ENCODE measurements around the gene FAM72A. TPM values are rescaled to one million over a fixed set of nuclear protein-coding genes. Genes with fewer than 3 reads are reported as not detected.

Gene FAM72A
- total RNA-seq, 4 donors from 2014 or later = 0.45 to 4.6 (median 1.3) TPM

DNA sequence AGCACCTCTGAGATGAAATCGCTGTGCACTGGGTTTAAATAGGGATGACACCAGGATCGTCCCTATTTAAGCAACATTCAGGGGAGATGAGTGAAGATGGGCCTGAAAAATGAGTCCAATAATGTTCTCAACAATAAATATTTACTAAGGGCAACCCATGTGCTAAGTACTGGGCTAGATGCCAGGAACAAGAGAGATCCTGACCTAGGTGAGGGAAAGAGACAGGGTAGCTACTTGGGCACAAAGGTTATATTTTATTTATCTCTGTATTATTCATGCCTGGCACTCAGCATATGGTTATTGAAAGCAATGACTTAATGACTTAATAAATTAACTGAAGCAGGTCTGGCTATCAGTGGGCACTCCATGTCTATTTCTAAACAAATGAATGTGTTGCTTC is 58.0 kb downstream of the FAM72A start:
- H3K27ac ChIP-seq (replicated peaks in 1 of 4) = no peak overlapping the region
- peaks cover 0 to 10% (median 0%) of the 10 kb centered on the region in 4 donors for H3K27me3 ChIP-seq
- no peak overlapping the region for H3K4me3 ChIP-seq
- no peak for DNase-seq (ENCODE audit: extremely low spot score)
- no peak for TF ChIP-seq POLR2AphosphoS5 (IDR thresholded peaks at IDR 0.05)
- no peaks in the 10 kb centered on the region for H3K4me1 ChIP-seq
- H3K9me3 ChIP-seq = no peaks in the 10 kb centered on the region
- 80% methylated on average over 2 of the region's 2 CpGs for WGBS
- intact Hi-C loops (cut with DNase I) = no loop called here
- H3K36me3 ChIP-seq = no peaks in the 10 kb centered on the region

DNA sequence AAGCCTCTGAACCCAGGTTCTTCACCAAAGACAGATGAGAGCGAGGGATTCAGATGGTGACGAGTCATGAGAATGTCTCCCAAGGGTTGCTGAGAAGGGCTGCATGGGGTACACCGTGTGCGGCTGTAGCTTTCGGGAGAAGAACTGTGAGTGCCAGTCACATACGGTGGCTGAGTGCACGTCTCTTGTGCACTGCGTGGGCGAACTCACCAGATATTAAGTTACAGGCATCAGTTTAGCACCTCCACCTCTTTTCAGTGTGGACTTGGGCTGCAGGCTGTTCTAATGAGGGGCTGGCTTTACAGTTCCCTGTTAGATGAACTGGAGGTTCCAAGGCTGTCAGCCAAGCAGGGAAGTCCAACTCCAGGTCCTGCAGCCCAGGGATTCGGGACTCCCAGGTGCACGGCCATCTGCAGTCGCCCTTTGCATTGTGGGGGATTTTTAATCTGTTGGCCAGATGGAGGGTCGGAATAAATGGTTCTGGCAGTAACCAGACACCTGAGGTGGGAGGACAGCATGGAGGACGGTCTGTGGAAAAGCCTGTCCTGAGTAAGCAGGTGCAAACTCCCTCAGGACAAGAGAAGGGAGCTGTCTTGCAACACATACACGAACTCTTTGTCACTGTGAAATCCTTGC is 59.0 kb downstream of the FAM72A start:
- intact Hi-C loops (cut with DNase I) = no loop called here
- no peaks in the 10 kb centered on the region for H3K36me3 ChIP-seq
- TF ChIP-seq, protein P1, sequence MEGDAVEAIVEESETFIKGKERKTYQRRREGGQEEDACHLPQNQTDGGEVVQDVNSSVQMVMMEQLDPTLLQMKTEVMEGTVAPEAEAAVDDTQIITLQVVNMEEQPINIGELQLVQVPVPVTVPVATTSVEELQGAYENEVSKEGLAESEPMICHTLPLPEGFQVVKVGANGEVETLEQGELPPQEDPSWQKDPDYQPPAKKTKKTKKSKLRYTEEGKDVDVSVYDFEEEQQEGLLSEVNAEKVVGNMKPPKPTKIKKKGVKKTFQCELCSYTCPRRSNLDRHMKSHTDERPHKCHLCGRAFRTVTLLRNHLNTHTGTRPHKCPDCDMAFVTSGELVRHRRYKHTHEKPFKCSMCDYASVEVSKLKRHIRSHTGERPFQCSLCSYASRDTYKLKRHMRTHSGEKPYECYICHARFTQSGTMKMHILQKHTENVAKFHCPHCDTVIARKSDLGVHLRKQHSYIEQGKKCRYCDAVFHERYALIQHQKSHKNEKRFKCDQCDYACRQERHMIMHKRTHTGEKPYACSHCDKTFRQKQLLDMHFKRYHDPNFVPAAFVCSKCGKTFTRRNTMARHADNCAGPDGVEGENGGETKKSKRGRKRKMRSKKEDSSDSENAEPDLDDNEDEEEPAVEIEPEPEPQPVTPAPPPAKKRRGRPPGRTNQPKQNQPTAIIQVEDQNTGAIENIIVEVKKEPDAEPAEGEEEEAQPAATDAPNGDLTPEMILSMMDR (IDR thresholded peaks at IDR 0.05) = no peak
- TF ChIP-seq POLR2AphosphoS5 (IDR thresholded peaks at IDR 0.05) = no peak
- no peak for TF ChIP-seq POLR2A (IDR thresholded peaks at IDR 0.05; ENCODE audit: low read depth)
- no peak for TF ChIP-seq EP300 (IDR thresholded peaks at IDR 0.05)
- WGBS = 87% methylated on average over 14 of the region's 15 CpGs
- no peaks in the 10 kb centered on the region for H3K4me1 ChIP-seq
- H3K27ac ChIP-seq (replicated peaks in 1 of 4) = no peak overlapping the region
- no peaks in the 10 kb centered on the region for H3K9me3 ChIP-seq
- peaks cover 0 to 16% (median 0%) of the 10 kb centered on the region in 4 donors for H3K27me3 ChIP-seq
- peak; percentile 60 for DNase-seq (ENCODE audit: extremely low spot score)
- H3K4me3 ChIP-seq = no peak overlapping the region

DNA sequence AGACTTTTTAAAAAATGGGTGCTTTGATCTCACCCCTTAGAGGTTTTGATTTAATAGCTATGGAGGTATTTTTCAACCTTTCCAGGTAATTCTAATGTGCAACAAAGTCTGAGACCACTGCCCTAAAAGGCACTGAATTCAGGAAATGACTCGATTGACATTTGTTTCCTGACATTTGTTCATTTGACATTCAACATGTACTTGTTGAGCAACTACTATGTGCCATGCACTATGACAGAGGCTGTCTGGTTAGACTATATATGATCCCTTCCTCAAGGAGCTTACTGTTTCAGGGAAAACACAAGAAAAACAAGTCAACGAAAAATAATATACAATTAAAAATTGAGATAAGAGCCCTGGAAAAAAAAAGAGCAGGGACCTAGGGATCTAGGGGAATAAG is 59.9 kb downstream of the FAM72A start:
- DNase-seq (ENCODE audit: extremely low spot score) = peak; percentile 2
- Histone ChIP-seq H3K9me3 (no peaks in the 10 kb centered on the region), H3K27me3 (peaks cover 0 to 17% (median 0%) of the 10 kb centered on the region in 4 donors), H3K36me3 (no peaks in the 10 kb centered on the region), H3K4me1 (no peaks in the 10 kb centered on the region), H3K27ac (replicated peaks in 1 of 4) (no peak overlapping the region), H3K4me3 (no peak overlapping the region)
- WGBS = 73% methylated on average over 2 of the region's 2 CpGs
- intact Hi-C loops (cut with DNase I) = no loop called here
- TF ChIP-seq EP300 (IDR thresholded peaks at IDR 0.05) (no peak), POLR2AphosphoS5 (IDR thresholded peaks at IDR 0.05) (no peak), POLR2A (IDR thresholded peaks at IDR 0.05; ENCODE audit: low read depth) (no peak)
- TF ChIP-seq, protein P1 (IDR thresholded peaks at IDR 0.05) = no peak

DNA sequence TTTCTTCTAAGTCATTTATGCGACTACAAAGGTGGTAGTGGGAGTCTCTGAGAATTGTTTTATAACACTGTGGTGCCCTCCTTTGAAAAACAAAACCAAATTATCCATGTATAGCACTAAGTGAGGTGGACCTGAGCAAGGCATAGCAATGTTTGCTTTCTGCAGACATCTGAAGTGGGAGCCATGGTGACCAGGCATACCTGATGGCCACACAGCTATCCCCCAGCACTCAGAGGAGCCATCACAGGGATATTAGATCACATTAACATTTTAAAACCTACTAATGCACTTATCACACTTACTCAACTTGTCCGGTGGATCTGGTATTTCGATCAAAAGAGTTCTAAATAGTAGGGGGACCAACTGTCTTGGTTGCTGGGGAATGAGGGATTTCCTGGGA is 60.6 kb downstream of the FAM72A start:
- Histone ChIP-seq H3K27ac (replicated peaks in 1 of 4) (no peak overlapping the region), H3K4me3 (no peak overlapping the region), H3K9me3 (no peaks in the 10 kb centered on the region), H3K27me3 (peaks cover 0 to 17% (median 0%) of the 10 kb centered on the region in 4 donors), H3K4me1 (no peaks in the 10 kb centered on the region), H3K36me3 (no peaks in the 10 kb centered on the region)
- DNase-seq (ENCODE audit: extremely low spot score) = peak; percentile 79
- intact Hi-C loops (cut with DNase I) = no loop called here
- no peak for TF ChIP-seq POLR2A (IDR thresholded peaks at IDR 0.05; ENCODE audit: low read depth)
- no peak for TF ChIP-seq EP300 (IDR thresholded peaks at IDR 0.05)
- TF ChIP-seq, protein P1 (IDR thresholded peaks at IDR 0.05) = no peak
- TF ChIP-seq POLR2AphosphoS5 (IDR thresholded peaks at IDR 0.05) = no peak
- WGBS = 95% methylated on average over 3 of the region's 3 CpGs

DNA sequence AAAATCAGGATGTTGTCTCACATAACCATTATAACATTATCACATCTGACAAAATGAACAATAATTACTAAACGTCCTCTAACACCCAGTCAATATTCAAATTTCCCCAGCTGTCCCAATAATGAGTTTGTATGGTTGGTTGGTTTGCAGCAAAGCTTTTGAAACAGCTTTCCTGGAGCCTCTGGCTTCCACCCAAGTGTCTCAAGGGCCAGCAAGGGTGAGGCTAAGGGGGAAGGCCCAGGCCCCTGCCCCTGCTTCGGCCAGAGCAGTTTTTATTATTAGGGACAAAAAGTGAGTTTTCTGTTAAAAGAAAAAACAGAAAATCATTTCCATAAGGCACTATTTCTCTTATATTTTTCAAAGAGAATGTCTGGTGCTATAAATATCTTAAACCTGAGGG is 66.4 kb downstream of the FAM72A start:
- Histone ChIP-seq H3K27me3 (peaks cover 0 to 20% (median 0%) of the 10 kb centered on the region in 4 donors), H3K27ac (replicated peaks in 1 of 4) (no peak overlapping the region), H3K4me3 (no peak overlapping the region), H3K36me3 (no peaks in the 10 kb centered on the region), H3K9me3 (no peaks in the 10 kb centered on the region), H3K4me1 (no peaks in the 10 kb centered on the region)
- intact Hi-C loops (cut with DNase I) = no loop called here
- TF ChIP-seq, protein P1 (IDR thresholded peaks at IDR 0.05) = no peak
- TF ChIP-seq EP300 (IDR thresholded peaks at IDR 0.05) = no peak
- WGBS = 43% methylated on average over 2 of the region's 2 CpGs
- no peak for DNase-seq (ENCODE audit: extremely low spot score)

Other genes with a start within 250 kb of the FAM72A start
- 1 to 10 TPM in 3 of 4 donors, under 1 TPM in 1; 0.32 to 2.5 (median 1.8) TPM for gene RAB7B, start 199.4 kb downstream of the FAM72A start, total RNA-seq
- under 1 TPM in 1 of 4 donors, not detected in 3; 0.13 TPM for gene CTSE, start 178.9 kb downstream of the FAM72A start, total RNA-seq
- gene RHEX, start 149.7 kb downstream of the FAM72A start, total RNA-seq = 10 to 100 TPM in 1 of 4 donors, 1 to 10 TPM in 2, under 1 TPM in 1; 0.45 to 11.2 (median 7.7) TPM
- not detected for gene AVPR1B, start 85.5 kb downstream of the FAM72A start, total RNA-seq
- gene SRGAP2, start 702 bp upstream of the FAM72A start, total RNA-seq = 10 to 100 TPM; 39.4 to 54.6 (median 41.0) TPM

Measured in esophagus muscularis mucosa (tissue), 4 donors.